ENCODE results near the gene UNC5A.

Gene UNC5A

GRCh38 chr5:176819476-176819875 is 9.1 kb downstream of the UNC5A start:
- no peak overlapping the region for H4K12ac ChIP-seq (ENCODE audit: low read depth, low read length)
- no peak overlapping the region for H3K4ac ChIP-seq (ENCODE audit: low read depth, low read length)
- H3K14ac ChIP-seq (ENCODE audit: low read length), result no peak overlapping the region
- H3K27me3 ChIP-seq (ENCODE audit: insufficient read depth, low read length), result peaks cover 22% of the 10 kb centered on the region
- H2AK5ac ChIP-seq (ENCODE audit: low read length), result no peak overlapping the region
- H3K18ac ChIP-seq (ENCODE audit: low read length), result no peak overlapping the region
- H2AFZ ChIP-seq (ENCODE audit: insufficient read depth, low read length, poor library complexity), result no peak overlapping the region
- no peak overlapping the region for H4K8ac ChIP-seq (ENCODE audit: low read depth, low read length)
- H4K91ac ChIP-seq (ENCODE audit: low read depth, low read length), result no peak overlapping the region
- H3K4me2 ChIP-seq (ENCODE audit: low read length), result no peak overlapping the region
- DNase-seq, result no peak
- no peak overlapping the region for H3K4me3 ChIP-seq (ENCODE audit: low read depth, low read length)
- no peak overlapping the region for H3K23ac ChIP-seq (ENCODE audit: low read length)
- H2BK120ac ChIP-seq (ENCODE audit: insufficient read depth, low read length, poor library complexity), result no peak overlapping the region
- H3K27ac ChIP-seq (ENCODE audit: low read depth, low read length), result no peak overlapping the region
- no peaks in the 10 kb centered on the region for H3K79me1 ChIP-seq (ENCODE audit: low read length)
- H3K4me1 ChIP-seq (ENCODE audit: control insufficient read depth in 1 of 2, insufficient read depth in 2 of 2, low read length in 2 of 2), result peaks cover 0 to 2% of the 10 kb centered on the region in 2 experiments
- no peaks in the 10 kb centered on the region for H3K9me3 ChIP-seq (ENCODE audit: insufficient read depth, low read depth, low read length)
- no peak overlapping the region for H2BK5ac ChIP-seq (ENCODE audit: low read depth, low read length, poor library complexity)
- no peaks in the 10 kb centered on the region for H3K36me3 ChIP-seq (ENCODE audit: control insufficient read depth in 1 of 2, insufficient read depth in 2 of 2, low read length in 2 of 2)
- no peak overlapping the region for H3K9ac ChIP-seq (ENCODE audit: low read length)
- H3K79me2 ChIP-seq (ENCODE audit: control insufficient read depth, insufficient read depth, low read length, poor library complexity), result no peaks in the 10 kb centered on the region
- no peak overlapping the region for H2BK12ac ChIP-seq (ENCODE audit: low read length)
- no CpG with 5 or more reads among the region's 5 CpGs for WGBS (ENCODE audit: extremely low coverage, insufficient coverage, insufficient read length)

GRCh38 chr5:176820937-176821336 is 10.6 kb downstream of the UNC5A start:
- H3K4me3 ChIP-seq (ENCODE audit: low read depth, low read length), result no peak overlapping the region
- H3K23ac ChIP-seq (ENCODE audit: low read length), result no peak overlapping the region
- peaks cover 0 to 2% of the 10 kb centered on the region in 2 experiments for H3K4me1 ChIP-seq (ENCODE audit: control insufficient read depth in 1 of 2, insufficient read depth in 2 of 2, low read length in 2 of 2)
- H3K18ac ChIP-seq (ENCODE audit: low read length), result no peak overlapping the region
- no peak overlapping the region for H3K4ac ChIP-seq (ENCODE audit: low read depth, low read length)
- no peaks in the 10 kb centered on the region for H3K79me2 ChIP-seq (ENCODE audit: control insufficient read depth, insufficient read depth, low read length, poor library complexity)
- no peak for DNase-seq
- no peak overlapping the region for H2BK5ac ChIP-seq (ENCODE audit: low read depth, low read length, poor library complexity)
- no peaks in the 10 kb centered on the region for H3K9me3 ChIP-seq (ENCODE audit: insufficient read depth, low read depth, low read length)
- no peak overlapping the region for H2BK12ac ChIP-seq (ENCODE audit: low read length)
- H4K12ac ChIP-seq (ENCODE audit: low read depth, low read length), result no peak overlapping the region
- no peak overlapping the region for H4K91ac ChIP-seq (ENCODE audit: low read depth, low read length)
- H3K4me2 ChIP-seq (ENCODE audit: low read length), result no peak overlapping the region
- H3K36me3 ChIP-seq (ENCODE audit: control insufficient read depth in 1 of 2, insufficient read depth in 2 of 2, low read length in 2 of 2), result no peaks in the 10 kb centered on the region
- H3K27ac ChIP-seq (ENCODE audit: low read depth, low read length), result no peak overlapping the region
- no peak overlapping the region for H2BK120ac ChIP-seq (ENCODE audit: insufficient read depth, low read length, poor library complexity)
- no CpG with 5 or more reads among the region's 7 CpGs for WGBS (ENCODE audit: extremely low coverage, insufficient coverage, insufficient read length)
- H3K79me1 ChIP-seq (ENCODE audit: low read length), result no peaks in the 10 kb centered on the region
- H3K14ac ChIP-seq (ENCODE audit: low read length), result no peak overlapping the region
- H3K9ac ChIP-seq (ENCODE audit: low read length), result no peak overlapping the region
- H2AFZ ChIP-seq (ENCODE audit: insufficient read depth, low read length, poor library complexity), result no peak overlapping the region
- no peak overlapping the region for H2AK5ac ChIP-seq (ENCODE audit: low read length)
- H4K8ac ChIP-seq (ENCODE audit: low read depth, low read length), result no peak overlapping the region
- peaks cover 22% of the 10 kb centered on the region for H3K27me3 ChIP-seq (ENCODE audit: insufficient read depth, low read length)

GRCh38 chr5:176821441-176821840 is 11.1 kb downstream of the UNC5A start:
- Histone ChIP-seq H2AFZ (ENCODE audit: insufficient read depth, low read length, poor library complexity) (no peak overlapping the region), H2BK12ac (ENCODE audit: low read length) (no peak overlapping the region), H3K9me3 (ENCODE audit: insufficient read depth, low read depth, low read length) (no peaks in the 10 kb centered on the region), H3K79me2 (ENCODE audit: control insufficient read depth, insufficient read depth, low read length, poor library complexity) (no peaks in the 10 kb centered on the region), H3K36me3 (ENCODE audit: control insufficient read depth in 1 of 2, insufficient read depth in 2 of 2, low read length in 2 of 2) (no peaks in the 10 kb centered on the region), H2BK120ac (ENCODE audit: insufficient read depth, low read length, poor library complexity) (no peak overlapping the region), H3K4me2 (ENCODE audit: low read length) (no peak overlapping the region), H3K23ac (ENCODE audit: low read length) (no peak overlapping the region), H3K4ac (ENCODE audit: low read depth, low read length) (no peak overlapping the region), H3K18ac (ENCODE audit: low read length) (no peak overlapping the region), H3K4me3 (ENCODE audit: low read depth, low read length) (no peak overlapping the region), H3K79me1 (ENCODE audit: low read length) (no peaks in the 10 kb centered on the region), H4K91ac (ENCODE audit: low read depth, low read length) (no peak overlapping the region), H3K27me3 (ENCODE audit: insufficient read depth, low read length) (peaks cover 20% of the 10 kb centered on the region), H3K4me1 (ENCODE audit: control insufficient read depth in 1 of 2, insufficient read depth in 2 of 2, low read length in 2 of 2) (peaks cover 0 to 2% of the 10 kb centered on the region in 2 experiments), H3K27ac (ENCODE audit: low read depth, low read length) (no peak overlapping the region), H2AK5ac (ENCODE audit: low read length) (no peak overlapping the region), H3K14ac (ENCODE audit: low read length) (no peak overlapping the region), H4K12ac (ENCODE audit: low read depth, low read length) (no peak overlapping the region), H3K9ac (ENCODE audit: low read length) (no peak overlapping the region), H2BK5ac (ENCODE audit: low read depth, low read length, poor library complexity) (no peak overlapping the region), H4K8ac (ENCODE audit: low read depth, low read length) (no peak overlapping the region)
- WGBS (ENCODE audit: extremely low coverage, insufficient coverage, insufficient read length), result no CpG with 5 or more reads among the region's 6 CpGs
- DNase-seq, result no peak

- DNase-seq, result no peak
- no peak overlapping the region for H2AFZ ChIP-seq (ENCODE audit: insufficient read depth, low read length, poor library complexity)
- H3K27ac ChIP-seq (ENCODE audit: low read depth, low read length), result no peak overlapping the region
- H3K27me3 ChIP-seq (ENCODE audit: insufficient read depth, low read length), result peaks cover 12% of the 10 kb centered on the region
- no peak overlapping the region for H4K91ac ChIP-seq (ENCODE audit: low read depth, low read length)
- no peaks in the 10 kb centered on the region for H3K36me3 ChIP-seq (ENCODE audit: control insufficient read depth in 1 of 2, insufficient read depth in 2 of 2, low read length in 2 of 2)
- no peak overlapping the region for H3K9ac ChIP-seq (ENCODE audit: low read length)
- H3K4me2 ChIP-seq (ENCODE audit: low read length), result no peak overlapping the region
- H4K12ac ChIP-seq (ENCODE audit: low read depth, low read length), result no peak overlapping the region
- no CpG with 5 or more reads among the region's 13 CpGs for WGBS (ENCODE audit: extremely low coverage, insufficient coverage, insufficient read length)
- no peak overlapping the region for H2AK5ac ChIP-seq (ENCODE audit: low read length)
- no peak overlapping the region for H3K23ac ChIP-seq (ENCODE audit: low read length)
- H2BK12ac ChIP-seq (ENCODE audit: low read length), result no peak overlapping the region
- H3K79me1 ChIP-seq (ENCODE audit: low read length), result no peaks in the 10 kb centered on the region
- no peaks in the 10 kb centered on the region for H3K79me2 ChIP-seq (ENCODE audit: control insufficient read depth, insufficient read depth, low read length, poor library complexity)
- no peak overlapping the region for H3K18ac ChIP-seq (ENCODE audit: low read length)
- H3K9me3 ChIP-seq (ENCODE audit: insufficient read depth, low read depth, low read length), result no peaks in the 10 kb centered on the region
- H2BK5ac ChIP-seq (ENCODE audit: low read depth, low read length, poor library complexity), result no peak overlapping the region
- H3K4me3 ChIP-seq (ENCODE audit: low read depth, low read length), result no peak overlapping the region
- H3K14ac ChIP-seq (ENCODE audit: low read length), result no peak overlapping the region
- H2BK120ac ChIP-seq (ENCODE audit: insufficient read depth, low read length, poor library complexity), result no peak overlapping the region
- H3K4me1 ChIP-seq (ENCODE audit: control insufficient read depth in 1 of 2, insufficient read depth in 2 of 2, low read length in 2 of 2), result peaks cover 0 to 2% of the 10 kb centered on the region in 2 experiments
- H3K4ac ChIP-seq (ENCODE audit: low read depth, low read length), result no peak overlapping the region
- H4K8ac ChIP-seq (ENCODE audit: low read depth, low read length), result no peak overlapping the region
Observed at GRCh38 chr5:176822041-176822792, 11.9 kb downstream of the UNC5A start.

Measured in trophoblast cell (in vitro differentiated cells and primary cell).